OCI-LY3 (cell line): Measurements from ENCODE around the gene GALNT14.

ENCODE experiments used
- H2AFZ ChIP-seq: fragments of 200-600, 300-600 bp; shearing (Covaris generic); 2 replicates; pipeline ENCODE4 v1.6.0; 2014; ENCODE audit warnings: antibody characterized with exemption, low read depth, low read length
- H3K27ac ChIP-seq: fragments of 200-600, 300-600 bp; sonication (generic); 2 replicates; pipeline ENCODE4 v1.5.1; 2014; ENCODE audit warnings: mild to moderate bottlenecking, low read length, moderate library complexity, mixed read lengths
- H3K27me3 ChIP-seq: fragments of 200-600, 300-600 bp; sonication (generic); 2 replicates; pipeline ENCODE4 v1.6.1; 2014; ENCODE audit warnings: low read depth, low read length, mixed read lengths
- H3K36me3 ChIP-seq: fragments of 200-600, 300-600 bp; sonication (generic); replicated peaks from 2 replicates; pipeline ENCODE3; 2014; ENCODE audit warnings: low read depth, low read length, mixed read lengths
- H3K4me1 ChIP-seq: fragments of 300-600, 200-600 bp; sonication (generic); 2 replicates; pipeline ENCODE4 v1.6.1; 2014; ENCODE audit warnings: low read length, mixed read lengths
- H3K4me2 ChIP-seq: fragments of 200-600, 300-600 bp; sonication (generic); 2 replicates; pipeline ENCODE4 v1.6.1; 2014; ENCODE audit warnings: low read length, mixed read lengths
- H3K4me3 ChIP-seq: fragments of 300-600, 200-600 bp; sonication (generic); 2 replicates; pipeline ENCODE4 v1.5.1; 2014; ENCODE audit warnings: antibody characterized with exemption, mild to moderate bottlenecking, low read length, moderate library complexity
- H3K79me2 ChIP-seq: fragments of 300-600, 200-600 bp; shearing (Covaris generic); 2 replicates; pipeline ENCODE4 v1.6.1; 2014; ENCODE audit warnings: mild to moderate bottlenecking, low read length, mixed read lengths
- H3K9ac ChIP-seq: fragments of 300-600, 200-600 bp; shearing (Covaris generic); 2 replicates; pipeline ENCODE4 v1.6.0; 2014; ENCODE audit warnings: mild to moderate bottlenecking, low read length, moderate library complexity
- H3K9me3 ChIP-seq: fragments of 200-600, 300-600 bp; shearing (Covaris generic); 2 replicates; pipeline ENCODE4 v1.6.1; 2014; ENCODE audit warnings: low read length, mixed read lengths; ENCODE audit not compliant: insufficient read depth
- H4K20me1 ChIP-seq: fragments of 200-600, 300-600 bp; sonication (generic); 2 replicates; pipeline ENCODE4 v1.6.1; 2016; ENCODE audit warnings: low read length, mixed read lengths; ENCODE audit not compliant: insufficient read depth
- EZH2phosphoT487 ChIP-seq: fragments of 200-600 bp; shearing (Covaris generic); IDR thresholded peaks from 2 replicates; pipeline ENCODE4 v1.6.1; 2018; ENCODE audit warnings: antibody characterized with exemption, mixed run types, low read depth
- TF ChIP-seq, protein P1 (sequence below): fragments of 200-600, 300-600 bp; sonication (generic); IDR thresholded peaks from 2 replicates; pipeline ENCODE4 v1.5.1; 2014; ENCODE audit warnings: antibody characterized with exemption, low read length, low read depth

Gene GALNT14

GRCh38 chr2:30903326-30903725 is 234.9 kb downstream of the GALNT14 start:
- H3K9me3 ChIP-seq: no peaks in the 10 kb centered on the region
- H3K4me2 ChIP-seq: no peak overlapping the region
- H3K4me1 ChIP-seq: no peaks in the 10 kb centered on the region
- TF ChIP-seq EZH2phosphoT487: no peak
- TF ChIP-seq, protein P1, sequence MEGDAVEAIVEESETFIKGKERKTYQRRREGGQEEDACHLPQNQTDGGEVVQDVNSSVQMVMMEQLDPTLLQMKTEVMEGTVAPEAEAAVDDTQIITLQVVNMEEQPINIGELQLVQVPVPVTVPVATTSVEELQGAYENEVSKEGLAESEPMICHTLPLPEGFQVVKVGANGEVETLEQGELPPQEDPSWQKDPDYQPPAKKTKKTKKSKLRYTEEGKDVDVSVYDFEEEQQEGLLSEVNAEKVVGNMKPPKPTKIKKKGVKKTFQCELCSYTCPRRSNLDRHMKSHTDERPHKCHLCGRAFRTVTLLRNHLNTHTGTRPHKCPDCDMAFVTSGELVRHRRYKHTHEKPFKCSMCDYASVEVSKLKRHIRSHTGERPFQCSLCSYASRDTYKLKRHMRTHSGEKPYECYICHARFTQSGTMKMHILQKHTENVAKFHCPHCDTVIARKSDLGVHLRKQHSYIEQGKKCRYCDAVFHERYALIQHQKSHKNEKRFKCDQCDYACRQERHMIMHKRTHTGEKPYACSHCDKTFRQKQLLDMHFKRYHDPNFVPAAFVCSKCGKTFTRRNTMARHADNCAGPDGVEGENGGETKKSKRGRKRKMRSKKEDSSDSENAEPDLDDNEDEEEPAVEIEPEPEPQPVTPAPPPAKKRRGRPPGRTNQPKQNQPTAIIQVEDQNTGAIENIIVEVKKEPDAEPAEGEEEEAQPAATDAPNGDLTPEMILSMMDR: no peak
- no peaks in the 10 kb centered on the region for H3K79me2 ChIP-seq
- H3K36me3 ChIP-seq: peaks cover 40% of the 10 kb centered on the region
- H3K4me3 ChIP-seq: no peak overlapping the region
- no peak overlapping the region for H3K9ac ChIP-seq
- H2AFZ ChIP-seq: no peak overlapping the region
- H3K27me3 ChIP-seq: no peaks in the 10 kb centered on the region
- H4K20me1 ChIP-seq: no peaks in the 10 kb centered on the region
- H3K27ac ChIP-seq: no peak overlapping the region

DNA sequence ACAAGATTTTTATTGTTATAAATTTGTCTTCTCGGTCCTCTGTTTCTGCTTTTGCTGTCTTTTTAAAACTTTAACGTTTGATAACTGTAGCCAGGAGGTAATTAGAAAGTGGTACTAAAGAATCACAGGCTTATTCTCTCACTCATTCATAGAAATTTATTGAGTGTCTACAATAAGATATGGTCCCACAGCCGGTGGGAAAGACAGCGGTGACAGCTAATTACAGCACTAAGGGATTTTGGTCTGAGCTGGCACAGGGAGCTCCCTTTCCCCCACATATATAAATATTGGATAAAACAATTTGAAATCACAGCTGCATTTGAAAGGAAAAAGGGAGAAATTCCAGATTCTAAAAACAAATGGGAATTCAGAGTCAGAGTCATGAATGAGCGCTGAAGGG is 237.9 kb downstream of the GALNT14 start:
- Histone ChIP-seq H3K79me2 (no peaks in the 10 kb centered on the region), H3K27me3 (no peaks in the 10 kb centered on the region), H3K4me1 (no peaks in the 10 kb centered on the region), H2AFZ (no peak overlapping the region), H3K27ac (no peak overlapping the region), H3K9ac (no peak overlapping the region), H3K36me3 (peaks cover 46% of the 10 kb centered on the region), H4K20me1 (no peaks in the 10 kb centered on the region), H3K9me3 (no peaks in the 10 kb centered on the region), H3K4me3 (no peak overlapping the region), H3K4me2 (no peak overlapping the region)
- TF ChIP-seq, protein P1: no peak
- TF ChIP-seq EZH2phosphoT487: no peak

GRCh38 chr2:30899516-30900054 is 238.7 kb downstream of the GALNT14 start:
- TF ChIP-seq EZH2phosphoT487: no peak
- TF ChIP-seq, protein P1: no peak
- Histone ChIP-seq H3K27ac (no peak overlapping the region), H3K4me2 (no peak overlapping the region), H3K4me3 (no peak overlapping the region), H3K36me3 (peaks cover 46% of the 10 kb centered on the region), H3K27me3 (no peaks in the 10 kb centered on the region), H4K20me1 (no peaks in the 10 kb centered on the region), H2AFZ (no peak overlapping the region), H3K79me2 (no peaks in the 10 kb centered on the region), H3K9me3 (no peaks in the 10 kb centered on the region), H3K9ac (no peak overlapping the region), H3K4me1 (no peaks in the 10 kb centered on the region)

- Histone ChIP-seq H3K27me3 (no peaks in the 10 kb centered on the region), H3K9ac (no peak overlapping the region), H3K4me2 (no peak overlapping the region), H4K20me1 (no peaks in the 10 kb centered on the region), H3K36me3 (peaks cover 33% of the 10 kb centered on the region), H3K4me3 (no peak overlapping the region), H3K27ac (no peak overlapping the region), H3K4me1 (no peaks in the 10 kb centered on the region), H3K79me2 (no peaks in the 10 kb centered on the region), H2AFZ (no peak overlapping the region), H3K9me3 (no peaks in the 10 kb centered on the region)
- TF ChIP-seq, protein P1: no peak
- TF ChIP-seq EZH2phosphoT487: no peak
Observed at GRCh38 chr2:30897539-30897938, 240.7 kb downstream of the GALNT14 start.
